ENCODE measurements around the gene YARS1. TPM values are rescaled to one million over a fixed set of nuclear protein-coding genes. Genes with fewer than 3 reads are reported as not detected.

Gene YARS1
- total RNA-seq, 1 donor from 2014 or later = 27.8 TPM

DNA sequence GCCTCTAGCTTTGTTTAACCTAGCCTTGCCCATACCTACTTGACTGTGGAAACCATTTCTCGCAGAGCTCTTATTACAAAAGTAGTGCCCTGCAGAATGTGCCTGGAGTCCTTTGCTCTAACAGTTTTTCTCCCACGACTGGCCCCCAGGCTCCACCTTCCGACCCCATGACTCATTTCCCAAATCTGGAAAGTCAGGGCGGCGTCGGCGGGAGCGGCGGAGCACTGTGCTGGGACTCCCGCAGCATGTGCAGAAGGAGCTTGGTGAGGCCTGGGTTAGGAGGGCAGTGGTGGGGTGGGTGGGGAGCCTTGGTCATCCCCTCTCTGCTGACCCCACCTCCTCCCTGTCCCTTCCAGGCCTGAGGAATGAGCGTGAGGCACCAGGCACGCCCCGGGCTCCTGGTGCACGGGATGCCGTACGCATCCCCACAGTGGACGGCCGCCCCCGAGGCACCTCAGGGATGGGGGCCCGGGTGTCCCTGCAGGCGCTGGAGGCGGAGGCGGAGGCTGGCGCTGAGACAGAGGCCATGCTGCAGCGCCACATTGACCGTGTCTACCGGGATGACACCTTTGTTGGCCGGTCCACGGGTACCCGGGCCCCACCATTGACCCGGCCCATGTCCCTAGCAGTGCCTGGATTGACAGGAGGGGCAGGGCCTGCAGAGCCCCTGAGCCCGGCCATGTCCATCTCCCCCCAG is 47.5 kb downstream of the YARS1 start:
- intact Hi-C loops (cut with DNase I) = loop anchor here (5.0 kb wide), 1 partner anchor 367 kb away; no protein-coding TSS in a partner anchor
- no peak for DNase-seq (ENCODE audit: low spot score)

DNA sequence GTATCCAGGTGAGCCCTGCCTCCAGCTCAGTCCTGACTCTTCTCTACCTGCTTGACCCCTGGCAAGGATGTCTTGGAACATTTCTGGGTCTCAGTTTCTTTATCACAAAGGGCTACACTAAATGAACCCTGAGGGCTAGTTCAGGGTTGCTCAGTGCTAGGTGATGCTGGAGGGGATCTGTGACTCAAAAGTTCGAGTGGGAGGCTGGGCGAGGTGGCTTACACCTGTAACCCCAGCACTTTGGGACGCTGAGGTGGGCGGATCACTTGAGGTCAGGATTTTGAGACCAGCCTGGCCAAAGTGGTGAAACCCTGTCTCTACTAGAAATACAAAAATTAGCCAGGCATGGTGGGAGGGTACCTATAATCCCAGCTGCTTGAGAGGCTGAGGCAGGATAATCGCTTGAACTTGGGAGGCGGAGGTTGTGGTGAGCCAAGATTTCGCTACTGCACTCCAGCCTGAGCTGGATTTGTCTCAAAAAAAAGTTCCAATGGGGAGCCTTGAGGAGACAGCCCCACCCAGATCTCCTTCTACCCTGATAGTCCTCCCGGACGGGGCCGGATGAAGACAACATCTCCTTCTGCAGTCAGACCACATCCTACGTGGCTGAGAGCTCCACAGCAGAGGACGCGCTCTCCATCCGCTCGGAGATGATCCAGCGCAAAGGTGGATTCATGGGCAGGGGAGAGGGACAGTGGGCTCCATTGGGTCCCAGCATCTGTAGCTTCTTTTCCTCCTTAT is 48.9 kb downstream of the YARS1 start:
- DNase-seq (ENCODE audit: low spot score) = no peak
- intact Hi-C loops (cut with DNase I) = no loop called here

DNA sequence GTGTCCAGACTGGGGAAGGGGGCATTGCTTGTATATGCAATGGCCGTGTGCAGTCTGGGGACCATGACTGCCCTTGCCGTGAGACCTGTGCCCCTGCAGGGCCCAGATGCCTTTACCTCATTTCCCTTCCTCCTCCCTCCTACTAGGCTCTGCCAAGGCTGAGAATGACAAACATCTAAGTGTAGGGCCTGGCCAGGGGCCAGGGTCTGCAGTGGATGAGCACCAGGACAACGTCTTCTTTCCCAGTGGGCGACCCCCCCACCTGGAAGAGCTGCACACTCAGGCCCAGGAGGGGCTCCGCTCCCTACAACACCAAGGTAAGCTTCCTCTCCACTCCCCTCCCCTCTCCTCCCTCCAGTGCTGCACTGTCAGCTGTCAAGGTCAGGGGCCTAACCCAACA is 49.5 kb downstream of the YARS1 start:
- no peak for DNase-seq (ENCODE audit: low spot score)

DNA sequence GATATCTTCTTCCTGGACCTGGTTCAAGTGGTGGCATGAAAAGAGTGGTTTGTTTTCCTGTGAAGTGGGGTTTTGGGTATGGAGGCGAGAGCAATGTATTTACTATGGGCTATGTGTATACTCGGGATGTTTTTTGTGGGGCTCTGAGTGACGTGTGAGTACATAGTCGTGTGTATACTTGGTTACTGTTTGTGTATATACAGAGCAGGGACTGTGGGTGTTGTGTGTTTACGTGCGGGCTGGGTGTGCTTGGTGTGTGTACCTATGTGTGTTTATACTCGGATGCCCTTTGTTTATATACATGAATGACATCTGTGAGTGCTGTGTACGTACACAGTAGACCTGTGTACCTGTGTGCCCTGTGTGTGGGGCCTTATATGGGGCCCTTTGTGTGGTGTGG is 50.0 kb downstream of the YARS1 start:
- intact Hi-C loops (cut with DNase I) = no loop called here
- DNase-seq (ENCODE audit: low spot score) = no peak

More for the DNA sequence above, 49.5 kb downstream of the YARS1 start:
- intact Hi-C loops (cut with DNase I) = no loop called here

DNA sequence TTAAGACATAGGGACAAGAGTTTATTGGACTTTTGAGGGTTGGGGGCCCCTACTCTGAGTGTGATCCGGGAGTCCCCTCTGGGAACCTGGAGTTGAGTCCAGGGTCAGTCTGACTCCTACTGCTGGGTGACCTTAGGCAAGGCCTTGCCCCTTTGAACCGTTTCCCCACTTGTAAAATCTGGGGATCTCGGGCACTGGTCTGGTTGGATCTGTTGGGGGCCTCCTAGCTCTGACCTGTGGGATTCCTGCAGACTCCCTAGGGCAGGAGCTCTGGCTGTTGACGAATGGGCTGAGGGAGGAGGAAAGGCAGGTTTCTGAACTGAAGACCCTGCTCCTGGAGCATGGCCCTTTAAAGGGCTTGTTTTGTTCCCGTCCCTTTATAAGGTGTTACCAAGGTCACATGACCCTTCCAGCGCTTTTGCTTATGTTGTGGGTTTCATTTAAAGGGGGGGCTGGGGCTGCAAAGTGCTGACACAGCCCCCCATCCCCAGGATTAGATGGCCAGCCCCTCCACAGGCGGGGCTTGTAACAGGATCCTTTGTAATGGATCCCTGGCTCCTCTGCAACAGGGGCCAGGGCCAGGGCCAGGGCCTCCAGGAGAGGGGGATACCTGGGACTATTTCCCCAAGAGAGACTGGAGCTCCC is 50.7 kb downstream of the YARS1 start:
- DNase-seq (ENCODE audit: low spot score) = no peak
- intact Hi-C loops (cut with DNase I) = no loop called here

DNA sequence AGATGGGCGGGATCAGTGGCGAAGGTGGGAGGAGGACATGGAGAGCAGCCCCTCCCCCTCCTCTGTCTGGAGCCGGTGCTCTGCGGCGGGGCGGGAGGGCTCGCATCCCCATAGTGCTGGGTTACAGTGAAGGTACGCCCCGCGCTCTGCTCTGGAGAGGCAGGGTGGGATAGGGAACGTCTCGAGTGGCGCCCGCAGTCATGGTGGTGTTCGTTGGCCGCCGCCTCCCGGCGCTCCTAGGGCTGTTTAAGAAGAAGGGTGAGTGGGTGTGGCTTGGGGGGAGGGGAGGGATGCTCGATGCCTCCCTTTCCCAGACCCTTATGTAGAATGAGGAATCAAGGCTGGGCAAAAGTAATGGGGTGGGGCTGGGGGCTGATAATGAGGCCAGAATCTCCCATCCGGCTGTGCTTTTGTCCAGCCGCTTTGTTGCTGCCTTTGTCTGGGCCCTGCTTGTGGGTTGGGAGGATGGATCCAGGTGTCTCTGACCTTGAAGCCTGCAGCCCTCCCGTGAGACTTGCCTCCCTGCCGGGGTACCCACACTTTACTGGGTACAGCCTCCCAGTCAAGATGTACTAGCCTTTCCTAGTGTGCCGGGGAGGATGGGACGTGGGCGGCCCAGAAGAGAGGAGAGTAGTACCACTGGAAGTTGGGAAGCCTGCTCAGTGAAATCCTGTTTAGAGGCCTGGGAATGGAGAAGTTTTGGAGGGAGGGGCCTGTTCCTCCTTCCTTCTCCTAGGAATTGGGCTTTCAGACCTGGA is 51.4 kb downstream of the YARS1 start:
- no peak for DNase-seq (ENCODE audit: low spot score)
- intact Hi-C loops (cut with DNase I) = no loop called here

DNA sequence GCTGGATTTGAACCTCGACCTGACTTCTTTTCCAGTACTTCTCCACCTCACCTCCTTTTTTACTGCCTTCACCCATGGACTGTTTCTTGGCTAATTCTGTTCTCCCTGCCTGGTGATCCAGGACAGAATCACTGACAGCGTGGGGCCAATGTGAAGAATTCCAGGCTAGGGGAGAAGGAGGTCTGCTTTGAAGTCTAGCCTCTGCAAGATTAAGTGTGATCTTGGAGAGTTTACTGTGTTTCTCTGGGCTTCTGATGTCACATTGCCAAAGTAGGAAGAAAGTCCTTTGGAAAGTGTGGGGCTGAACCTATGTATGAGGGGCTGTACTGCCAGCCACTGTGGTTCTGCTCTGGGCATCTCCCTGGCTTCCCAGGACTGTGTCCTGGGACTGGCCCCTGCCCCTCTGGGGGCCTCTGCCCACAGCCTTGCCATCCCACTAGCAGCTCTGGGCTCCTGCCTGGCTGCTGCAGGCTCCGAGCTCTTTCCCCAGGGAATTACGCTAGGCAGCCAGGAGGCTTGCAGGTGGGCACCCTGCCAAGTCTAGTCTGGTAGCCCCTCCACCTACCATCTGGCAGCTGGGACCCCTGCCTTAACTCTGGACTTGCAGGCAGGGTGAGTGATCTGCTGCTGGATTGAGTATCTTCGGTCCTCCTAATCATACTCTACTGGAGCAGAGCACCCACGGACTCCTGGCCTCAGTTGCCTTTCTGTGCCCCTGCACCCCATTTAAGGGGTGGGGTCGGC is 52.2 kb downstream of the YARS1 start:
- intact Hi-C loops (cut with DNase I) = no loop called here
- no peak for DNase-seq (ENCODE audit: low spot score)

DNA sequence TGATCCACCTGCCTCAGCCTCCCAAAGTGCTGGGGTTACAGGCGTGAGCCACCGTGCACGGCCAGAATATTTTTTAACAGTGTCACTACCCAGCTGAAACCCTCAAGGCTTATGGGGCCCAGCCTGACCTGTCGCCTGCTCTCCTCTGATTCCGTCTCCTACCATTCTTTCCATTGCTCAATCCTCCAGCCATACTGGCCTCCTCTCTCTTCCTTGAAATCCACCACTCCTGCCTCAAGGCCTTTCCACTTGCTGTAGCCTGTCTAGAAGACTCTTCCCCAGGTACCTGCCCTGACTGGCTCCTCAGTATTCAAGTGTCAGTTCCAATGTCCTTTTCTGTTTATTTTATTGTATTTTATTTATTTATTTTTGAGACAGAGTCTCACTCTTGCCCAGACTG is 53.9 kb downstream of the YARS1 start:
- no peak for DNase-seq (ENCODE audit: low spot score)

DNA sequence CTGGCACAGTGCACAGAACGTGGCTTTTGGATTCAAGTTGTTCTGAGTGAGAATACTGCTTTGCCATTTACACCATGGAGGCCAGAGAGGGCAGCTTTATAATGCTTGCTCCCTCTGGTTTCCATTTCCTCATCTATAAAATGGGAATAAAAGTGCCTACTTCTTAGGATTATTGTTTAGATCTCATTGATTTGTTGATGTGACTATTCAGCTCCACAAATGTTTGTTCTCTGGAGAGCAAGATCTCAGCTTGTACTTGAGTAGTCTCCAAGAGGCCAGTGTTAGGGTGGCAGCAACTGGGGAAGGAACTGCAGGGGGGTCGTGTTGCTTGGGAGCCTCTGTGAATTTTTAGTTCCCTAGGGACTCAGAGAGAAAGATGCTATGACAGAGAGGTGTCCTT is 55.2 kb downstream of the YARS1 start:
- no peak for DNase-seq (ENCODE audit: low spot score)
- intact Hi-C loops (cut with DNase I) = no loop called here

More for the DNA sequence above, 53.9 kb downstream of the YARS1 start:
- intact Hi-C loops (cut with DNase I) = no loop called here

DNA sequence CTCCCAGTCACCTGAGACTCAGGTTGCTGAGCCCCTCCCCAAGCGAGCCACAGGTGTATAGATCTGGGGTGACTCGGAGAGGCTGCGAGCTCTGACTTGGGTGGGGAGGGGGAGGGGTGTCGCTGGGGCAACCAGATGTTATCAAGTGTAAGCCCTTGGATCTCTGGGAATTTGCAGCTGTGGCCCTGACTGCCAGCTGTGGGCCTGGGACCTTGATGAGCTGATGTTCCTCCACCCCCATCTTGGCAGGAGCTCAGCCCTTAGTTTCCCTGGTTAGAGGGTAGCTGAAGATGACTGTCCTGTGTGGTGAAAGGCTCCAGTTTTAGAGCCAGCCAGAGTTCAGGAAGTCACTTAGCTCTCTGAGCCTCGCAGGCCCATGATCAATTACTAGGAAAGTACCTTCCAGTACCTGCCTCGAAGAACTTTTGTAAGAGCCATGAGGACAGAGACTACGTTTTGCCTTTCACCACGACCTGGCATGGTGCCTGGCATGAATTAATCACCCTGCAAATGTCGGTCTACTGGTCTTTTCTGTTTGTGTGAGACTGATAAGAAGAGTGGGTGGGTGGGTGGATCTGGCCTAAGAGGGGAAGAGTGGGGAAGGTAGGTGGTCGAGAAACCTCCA is 55.8 kb downstream of the YARS1 start:
- no peak for DNase-seq (ENCODE audit: low spot score)
- intact Hi-C loops (cut with DNase I) = no loop called here

DNA sequence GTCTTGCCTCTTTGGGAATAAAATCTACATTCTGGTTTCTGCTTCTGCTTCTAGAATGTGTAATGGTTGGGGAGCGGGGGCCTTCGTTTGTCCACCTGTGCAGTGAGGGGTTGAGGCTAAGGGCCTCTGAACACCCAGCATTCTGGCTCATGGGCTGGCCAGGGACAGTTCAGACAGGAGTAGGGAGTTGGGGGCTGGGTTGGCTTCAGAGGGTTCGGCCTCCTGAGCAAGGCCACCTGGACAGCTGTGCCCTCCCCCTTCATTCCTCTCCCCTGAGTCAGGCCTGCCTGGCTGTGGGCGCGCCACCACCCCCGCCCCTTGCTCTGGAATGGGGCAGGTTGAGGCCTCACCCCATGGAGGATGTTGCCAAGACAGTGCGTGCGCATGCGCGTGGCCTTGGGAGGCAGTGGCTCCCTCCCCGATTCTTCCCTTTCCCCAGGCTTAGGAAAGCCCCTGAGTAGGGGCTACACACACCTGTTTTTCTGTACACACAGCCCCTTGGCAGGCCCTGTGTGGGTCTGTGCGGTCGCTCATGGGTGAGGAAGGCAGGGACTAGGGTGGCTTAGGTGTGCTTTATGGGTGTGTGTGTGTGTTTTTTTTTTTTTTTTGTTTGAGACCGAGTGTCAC is 57.0 kb downstream of the YARS1 start:
- DNase-seq (ENCODE audit: low spot score) = no peak
- intact Hi-C loops (cut with DNase I) = no loop called here

DNA sequence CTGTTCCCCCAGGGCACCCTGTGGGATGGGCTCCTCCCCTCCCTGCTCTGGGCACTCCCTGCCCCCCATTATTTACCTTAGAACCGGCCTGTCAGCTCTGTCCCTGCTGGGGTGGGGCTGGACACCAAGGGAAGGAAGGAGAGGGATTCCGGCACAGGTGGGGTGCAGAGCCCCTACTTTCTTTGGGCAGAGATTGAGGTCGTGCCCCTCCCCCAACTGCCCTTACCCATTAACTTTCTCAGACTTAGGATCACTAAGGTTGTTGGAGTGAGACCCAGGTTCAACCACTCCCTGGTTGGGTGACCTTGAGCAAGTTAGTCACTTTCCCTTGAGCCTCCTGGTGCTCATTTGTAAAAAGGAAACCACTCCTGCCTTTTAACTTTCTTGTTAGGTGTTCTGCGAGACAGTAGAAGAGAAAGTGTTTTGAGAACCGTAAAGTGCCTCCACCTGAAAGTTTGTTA is 57.6 kb downstream of the YARS1 start:
- intact Hi-C loops (cut with DNase I) = no loop called here

DNA sequence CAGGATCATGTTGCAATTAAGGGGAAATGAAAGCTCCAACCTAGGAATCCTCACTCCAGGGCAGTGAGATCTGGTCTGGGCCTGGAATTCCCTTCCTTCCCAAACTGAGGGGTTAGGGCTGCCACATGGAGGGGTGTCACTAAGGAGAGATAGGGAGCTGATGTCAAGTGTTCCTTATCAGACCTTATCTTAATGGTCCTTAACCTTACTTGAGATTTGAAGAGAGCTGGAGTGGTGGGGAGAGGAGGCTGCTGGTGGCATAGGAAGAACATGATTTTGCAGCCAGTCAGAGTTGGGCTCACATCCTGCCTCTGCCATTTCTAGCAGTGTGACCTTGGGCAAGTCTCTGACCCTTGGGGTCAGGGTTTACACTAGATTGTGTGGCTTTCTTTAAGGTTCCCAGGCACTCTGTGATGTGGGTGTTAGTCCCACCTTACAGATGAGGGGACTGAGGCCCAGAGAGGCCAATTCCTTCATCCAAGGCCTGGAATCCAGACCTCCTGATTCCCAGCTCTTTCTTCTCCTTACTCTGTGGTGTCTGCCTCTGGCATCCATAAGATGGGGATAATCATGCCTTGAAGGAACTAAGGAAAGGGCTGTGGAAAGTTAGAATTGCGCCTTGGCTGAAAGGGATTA is 58.2 kb downstream of the YARS1 start:
- no peak for DNase-seq (ENCODE audit: low spot score)
- intact Hi-C loops (cut with DNase I) = no loop called here

More for the DNA sequence above, 57.6 kb downstream of the YARS1 start:
- no peak for DNase-seq (ENCODE audit: low spot score)

DNA sequence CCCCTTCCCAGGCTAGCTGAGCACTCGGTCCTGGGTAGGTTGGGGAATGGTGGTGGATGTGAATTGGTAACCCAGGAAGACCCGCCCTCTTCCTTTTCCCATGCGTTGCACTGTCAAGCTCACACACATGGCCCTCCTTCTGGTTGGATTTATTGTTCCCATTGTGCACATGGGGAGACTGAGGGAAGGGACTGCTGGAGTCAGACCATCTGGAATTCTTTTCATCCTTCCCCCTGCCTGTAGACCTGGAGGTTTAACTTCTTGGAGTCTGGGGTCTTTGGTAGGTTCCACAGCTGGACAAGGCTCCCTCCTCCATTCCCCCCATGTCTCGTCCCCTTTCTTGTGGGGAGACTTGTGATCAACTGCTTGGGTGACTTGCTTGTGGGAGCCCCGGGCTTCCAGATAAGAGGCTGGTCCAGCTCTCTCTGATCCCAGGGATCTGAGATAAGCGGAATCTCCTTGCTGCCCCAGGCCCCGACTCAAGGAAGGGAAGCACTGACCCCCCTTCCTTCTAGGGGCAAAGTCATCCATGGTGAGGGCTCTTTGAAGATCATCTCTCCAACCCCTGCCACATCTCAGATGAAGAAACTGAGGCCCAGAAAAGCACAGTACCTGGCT is 58.9 kb downstream of the YARS1 start:
- intact Hi-C loops (cut with DNase I) = no loop called here
- DNase-seq (ENCODE audit: low spot score) = no peak

DNA sequence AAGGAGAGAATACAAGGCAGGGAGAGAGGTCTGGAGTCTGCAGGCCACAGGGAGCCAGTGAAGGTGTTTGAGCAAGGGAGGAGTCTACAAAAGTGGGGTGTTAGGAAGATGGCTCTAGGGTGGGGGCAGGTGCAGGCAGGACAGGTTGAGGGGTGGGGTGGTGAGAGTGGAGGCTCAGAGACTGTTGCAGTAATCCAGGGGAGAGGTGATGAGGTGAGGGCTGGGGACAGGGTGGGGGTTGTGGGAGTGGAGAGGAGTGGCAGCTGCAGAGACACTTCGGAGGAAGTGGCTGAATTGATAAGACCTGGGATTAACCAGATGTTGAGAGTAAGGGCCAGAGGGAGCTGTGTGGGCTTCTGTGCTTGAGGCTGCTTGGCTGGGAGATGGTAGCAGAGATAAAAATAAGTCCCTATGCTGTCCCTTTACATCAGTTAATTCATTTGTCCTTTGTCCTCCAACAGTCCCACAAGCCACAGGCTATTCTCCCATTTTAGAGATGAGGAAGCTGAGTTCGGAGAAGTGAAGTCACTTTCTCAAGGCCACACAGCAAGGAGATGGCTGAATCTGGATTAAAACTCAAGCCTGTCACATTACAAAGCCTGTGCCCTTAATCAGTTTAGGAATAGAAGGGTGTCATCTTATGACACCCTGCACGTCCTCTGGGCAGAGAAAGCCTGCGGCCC is 59.8 kb downstream of the YARS1 start:
- no peak for DNase-seq (ENCODE audit: low spot score)
- intact Hi-C loops (cut with DNase I) = no loop called here

DNA sequence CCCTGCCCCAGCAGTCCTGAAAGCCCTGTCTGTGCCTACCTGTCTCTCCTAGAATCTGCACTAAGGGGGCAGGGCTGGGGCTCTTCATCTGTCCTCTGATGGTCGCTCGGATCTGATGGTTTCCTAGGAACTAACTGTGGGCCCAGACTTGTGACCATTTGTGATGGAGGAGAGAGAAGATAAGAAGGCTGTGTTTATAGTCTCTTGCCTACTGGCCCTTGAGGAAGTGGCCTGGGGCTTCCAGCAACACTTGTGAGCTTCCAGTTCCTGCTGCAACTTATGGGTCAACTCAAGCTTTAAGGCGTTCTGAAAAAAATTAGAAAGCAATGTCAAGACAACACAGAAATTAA is 61.4 kb downstream of the YARS1 start:
- no peak for DNase-seq (ENCODE audit: low spot score)
- intact Hi-C loops (cut with DNase I) = no loop called here

All from cardiac septum (tissue), 1 donor.